ENCODE results near the gene CCDC60.
A peak's percentile ranks its signal among the peaks of the same experiment; 100 is the strongest.

CCDC60 gene

DNA sequence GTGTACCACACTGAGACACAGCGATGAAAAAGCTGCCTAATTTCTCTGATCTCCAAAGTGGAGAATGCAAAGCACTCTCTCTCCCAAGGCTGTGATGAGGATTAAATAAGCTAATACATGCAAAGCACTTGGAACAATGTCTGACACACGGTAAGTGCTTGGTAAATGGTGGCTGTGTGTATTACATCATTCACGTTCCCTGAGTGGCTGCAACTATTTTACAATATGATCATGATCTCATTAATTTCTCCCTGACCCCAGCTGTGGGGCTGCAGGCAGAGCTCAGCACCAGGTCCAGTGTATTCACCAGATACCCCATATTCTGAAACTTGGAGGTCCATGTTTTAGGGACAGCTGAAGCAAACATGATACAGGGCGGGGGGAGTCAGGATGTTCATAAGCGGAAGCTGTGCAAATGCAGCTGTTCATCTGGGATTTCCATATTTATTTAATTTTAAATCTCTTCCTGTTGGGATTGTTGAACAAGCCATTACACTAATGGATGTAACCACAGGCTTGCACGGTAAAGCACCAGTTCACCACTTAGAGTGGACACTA, 106.4 kb downstream of the CCDC60 start:
- no peak for DNase-seq
- Histone ChIP-seq H2BK12ac (ENCODE audit: low read length) (no peak overlapping the region), H3K23ac (ENCODE audit: low read length) (no peak overlapping the region), H3K4ac (ENCODE audit: low read depth, low read length) (no peak overlapping the region), H2BK120ac (ENCODE audit: insufficient read depth, low read length, poor library complexity) (no peak overlapping the region), H3K9ac (ENCODE audit: low read length) (no peak overlapping the region), H3K79me1 (ENCODE audit: low read length) (no peaks in the 10 kb centered on the region), H3K4me3 (ENCODE audit: low read depth, low read length) (no peak overlapping the region), H2AK5ac (ENCODE audit: low read length) (no peak overlapping the region), H4K12ac (ENCODE audit: low read depth, low read length) (no peak overlapping the region), H3K9me3 (ENCODE audit: insufficient read depth, low read depth, low read length) (no peaks in the 10 kb centered on the region), H2BK5ac (ENCODE audit: low read depth, low read length, poor library complexity) (no peak overlapping the region), H2AFZ (ENCODE audit: insufficient read depth, low read length, poor library complexity) (no peak overlapping the region), H4K8ac (ENCODE audit: low read depth, low read length) (no peak overlapping the region), H3K4me1 (ENCODE audit: control insufficient read depth in 1 of 2, insufficient read depth in 2 of 2, low read length in 2 of 2) (no peaks in the 10 kb centered on the region), H3K27ac (ENCODE audit: low read depth, low read length) (no peak overlapping the region), H3K79me2 (ENCODE audit: control insufficient read depth, insufficient read depth, low read length, poor library complexity) (no peaks in the 10 kb centered on the region), H3K18ac (ENCODE audit: low read length) (no peak overlapping the region), H3K4me2 (ENCODE audit: low read length) (no peak overlapping the region), H3K36me3 (ENCODE audit: control insufficient read depth in 1 of 2, insufficient read depth in 2 of 2, low read length in 2 of 2) (no peaks in the 10 kb centered on the region), H4K91ac (ENCODE audit: low read depth, low read length) (no peak overlapping the region), H3K27me3 (ENCODE audit: insufficient read depth, low read length) (no peaks in the 10 kb centered on the region), H3K14ac (ENCODE audit: low read length) (no peak overlapping the region)
- no CpG with 5 or more reads among the region's 6 CpGs for WGBS (ENCODE audit: extremely low coverage, insufficient coverage, insufficient read length)

DNA sequence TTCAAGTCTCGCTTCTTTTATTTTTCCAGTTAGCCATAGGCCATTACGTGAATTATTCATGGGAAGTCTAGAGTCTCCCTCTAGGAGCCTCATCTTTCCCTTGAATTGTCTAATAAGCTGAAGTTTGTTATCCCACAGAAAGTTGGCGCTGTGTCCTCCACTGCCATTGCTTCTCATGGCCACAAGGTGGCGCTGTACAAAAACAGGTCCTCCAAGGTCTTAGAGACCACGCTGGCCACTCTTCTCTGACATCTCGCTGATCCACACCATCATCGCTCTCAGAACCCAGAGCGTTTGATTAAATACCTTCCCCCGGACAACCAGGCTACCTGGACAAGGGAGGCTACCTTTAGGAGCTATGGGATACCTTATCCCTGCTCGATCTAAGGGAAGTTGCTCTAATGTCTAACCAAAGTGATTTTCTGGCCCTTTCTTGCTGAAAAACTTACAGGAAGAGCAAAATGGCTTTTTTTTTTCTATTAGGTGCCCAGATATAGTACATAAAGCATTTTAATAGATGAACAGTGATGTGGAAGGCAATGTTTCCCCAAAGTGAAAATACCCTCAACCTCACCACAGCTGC, 110.0 kb downstream of the CCDC60 start:
- H3K9me3 ChIP-seq (ENCODE audit: insufficient read depth, low read depth, low read length), result no peaks in the 10 kb centered on the region
- no peak overlapping the region for H4K91ac ChIP-seq (ENCODE audit: low read depth, low read length)
- peak; percentile 61 to 89 for DNase-seq
- no peak overlapping the region for H3K18ac ChIP-seq (ENCODE audit: low read length)
- H3K27me3 ChIP-seq (ENCODE audit: insufficient read depth, low read length), result no peaks in the 10 kb centered on the region
- no peaks in the 10 kb centered on the region for H3K4me1 ChIP-seq (ENCODE audit: control insufficient read depth in 1 of 2, insufficient read depth in 2 of 2, low read length in 2 of 2)
- H2AK5ac ChIP-seq (ENCODE audit: low read length), result no peak overlapping the region
- no peaks in the 10 kb centered on the region for H3K79me2 ChIP-seq (ENCODE audit: control insufficient read depth, insufficient read depth, low read length, poor library complexity)
- no peak overlapping the region for H2AFZ ChIP-seq (ENCODE audit: insufficient read depth, low read length, poor library complexity)
- no peak overlapping the region for H2BK12ac ChIP-seq (ENCODE audit: low read length)
- H2BK5ac ChIP-seq (ENCODE audit: low read depth, low read length, poor library complexity), result no peak overlapping the region
- H3K36me3 ChIP-seq (ENCODE audit: control insufficient read depth in 1 of 2, insufficient read depth in 2 of 2, low read length in 2 of 2), result no peaks in the 10 kb centered on the region
- H3K79me1 ChIP-seq (ENCODE audit: low read length), result no peaks in the 10 kb centered on the region
- H4K12ac ChIP-seq (ENCODE audit: low read depth, low read length), result no peak overlapping the region
- no peak overlapping the region for H3K4me3 ChIP-seq (ENCODE audit: low read depth, low read length)
- WGBS (ENCODE audit: extremely low coverage, insufficient coverage, insufficient read length), result no CpG with 5 or more reads among the region's 10 CpGs
- H3K9ac ChIP-seq (ENCODE audit: low read length), result no peak overlapping the region
- no peak overlapping the region for H3K23ac ChIP-seq (ENCODE audit: low read length)
- no peak overlapping the region for H3K4ac ChIP-seq (ENCODE audit: low read depth, low read length)
- H3K4me2 ChIP-seq (ENCODE audit: low read length), result peak overlapping the region; percentile 19
- no peak overlapping the region for H3K27ac ChIP-seq (ENCODE audit: low read depth, low read length)
- no peak overlapping the region for H4K8ac ChIP-seq (ENCODE audit: low read depth, low read length)
- no peak overlapping the region for H3K14ac ChIP-seq (ENCODE audit: low read length)
- no peak overlapping the region for H2BK120ac ChIP-seq (ENCODE audit: insufficient read depth, low read length, poor library complexity)

DNA sequence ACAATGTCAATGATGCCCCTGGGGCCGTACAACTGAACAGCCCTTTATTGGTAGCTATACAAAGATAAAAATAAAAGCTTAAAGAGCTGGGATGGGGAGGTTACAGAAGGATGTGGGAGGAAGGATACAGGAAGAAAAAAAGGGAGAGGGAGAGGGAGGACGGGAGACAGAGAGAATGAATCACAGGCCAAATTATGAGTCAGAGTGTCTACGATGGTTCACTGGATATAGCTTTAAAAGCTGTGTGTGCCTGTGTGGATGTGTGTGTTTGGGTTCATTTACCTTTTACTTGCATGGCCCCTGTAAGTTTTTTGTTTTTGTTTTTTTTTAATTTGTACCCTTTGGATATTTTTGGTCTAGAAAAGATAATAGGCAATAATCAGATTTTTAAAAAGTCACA, 111.9 kb downstream of the CCDC60 start:
- Histone ChIP-seq H3K14ac (ENCODE audit: low read length) (no peak overlapping the region), H3K4ac (ENCODE audit: low read depth, low read length) (no peak overlapping the region), H3K27me3 (ENCODE audit: insufficient read depth, low read length) (no peaks in the 10 kb centered on the region), H3K4me1 (ENCODE audit: control insufficient read depth in 1 of 2, insufficient read depth in 2 of 2, low read length in 2 of 2) (no peaks in the 10 kb centered on the region), H3K4me2 (ENCODE audit: low read length) (no peak overlapping the region), H3K27ac (ENCODE audit: low read depth, low read length) (no peak overlapping the region), H2BK120ac (ENCODE audit: insufficient read depth, low read length, poor library complexity) (no peak overlapping the region), H2BK5ac (ENCODE audit: low read depth, low read length, poor library complexity) (no peak overlapping the region), H3K36me3 (ENCODE audit: control insufficient read depth in 1 of 2, insufficient read depth in 2 of 2, low read length in 2 of 2) (no peaks in the 10 kb centered on the region), H2AFZ (ENCODE audit: insufficient read depth, low read length, poor library complexity) (no peak overlapping the region), H4K8ac (ENCODE audit: low read depth, low read length) (no peak overlapping the region), H2BK12ac (ENCODE audit: low read length) (no peak overlapping the region), H3K9me3 (ENCODE audit: insufficient read depth, low read depth, low read length) (no peaks in the 10 kb centered on the region), H4K91ac (ENCODE audit: low read depth, low read length) (no peak overlapping the region), H3K18ac (ENCODE audit: low read length) (no peak overlapping the region), H2AK5ac (ENCODE audit: low read length) (no peak overlapping the region), H3K9ac (ENCODE audit: low read length) (no peak overlapping the region), H3K79me2 (ENCODE audit: control insufficient read depth, insufficient read depth, low read length, poor library complexity) (no peaks in the 10 kb centered on the region), H3K23ac (ENCODE audit: low read length) (no peak overlapping the region), H4K12ac (ENCODE audit: low read depth, low read length) (no peak overlapping the region), H3K4me3 (ENCODE audit: low read depth, low read length) (no peak overlapping the region), H3K79me1 (ENCODE audit: low read length) (no peaks in the 10 kb centered on the region)
- peak in 1 of 2 donors; percentile 24 for DNase-seq
- no CpG with 5 or more reads among the region's 3 CpGs for WGBS (ENCODE audit: extremely low coverage, insufficient coverage, insufficient read length)

DNA sequence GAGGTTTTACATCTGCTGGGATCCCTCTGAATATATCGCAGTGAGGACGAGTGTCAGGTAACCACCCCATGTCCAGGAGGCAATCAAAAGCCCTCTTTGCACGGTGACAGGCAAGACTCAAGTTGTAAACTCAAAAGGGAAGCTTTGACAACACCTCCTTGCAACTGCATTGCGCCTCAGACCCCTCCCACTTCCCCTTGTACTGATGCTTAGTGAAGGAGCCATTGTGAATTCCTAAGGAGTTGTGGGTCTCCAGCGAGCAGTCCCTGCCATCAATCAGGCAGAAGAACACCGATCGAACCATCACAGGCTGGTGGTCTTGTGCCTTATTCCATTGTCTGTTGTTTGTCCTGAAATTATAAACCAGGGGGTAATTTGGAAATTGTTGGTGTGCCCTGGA, 112.6 kb downstream of the CCDC60 start:
- no peaks in the 10 kb centered on the region for H3K9me3 ChIP-seq (ENCODE audit: insufficient read depth, low read depth, low read length)
- H2BK12ac ChIP-seq (ENCODE audit: low read length), result no peak overlapping the region
- no peak overlapping the region for H3K9ac ChIP-seq (ENCODE audit: low read length)
- H3K18ac ChIP-seq (ENCODE audit: low read length), result no peak overlapping the region
- H3K36me3 ChIP-seq (ENCODE audit: control insufficient read depth in 1 of 2, insufficient read depth in 2 of 2, low read length in 2 of 2), result no peaks in the 10 kb centered on the region
- H3K27me3 ChIP-seq (ENCODE audit: insufficient read depth, low read length), result no peaks in the 10 kb centered on the region
- H4K8ac ChIP-seq (ENCODE audit: low read depth, low read length), result no peak overlapping the region
- H3K4me2 ChIP-seq (ENCODE audit: low read length), result no peak overlapping the region
- H3K4ac ChIP-seq (ENCODE audit: low read depth, low read length), result no peak overlapping the region
- no peak overlapping the region for H3K27ac ChIP-seq (ENCODE audit: low read depth, low read length)
- H2AFZ ChIP-seq (ENCODE audit: insufficient read depth, low read length, poor library complexity), result no peak overlapping the region
- no peaks in the 10 kb centered on the region for H3K79me1 ChIP-seq (ENCODE audit: low read length)
- no peak overlapping the region for H4K12ac ChIP-seq (ENCODE audit: low read depth, low read length)
- H3K79me2 ChIP-seq (ENCODE audit: control insufficient read depth, insufficient read depth, low read length, poor library complexity), result no peaks in the 10 kb centered on the region
- H3K4me3 ChIP-seq (ENCODE audit: low read depth, low read length), result no peak overlapping the region
- H3K23ac ChIP-seq (ENCODE audit: low read length), result no peak overlapping the region
- H2AK5ac ChIP-seq (ENCODE audit: low read length), result no peak overlapping the region
- no peak overlapping the region for H4K91ac ChIP-seq (ENCODE audit: low read depth, low read length)
- no peak overlapping the region for H3K14ac ChIP-seq (ENCODE audit: low read length)
- H2BK5ac ChIP-seq (ENCODE audit: low read depth, low read length, poor library complexity), result no peak overlapping the region
- H3K4me1 ChIP-seq (ENCODE audit: control insufficient read depth in 1 of 2, insufficient read depth in 2 of 2, low read length in 2 of 2), result no peaks in the 10 kb centered on the region
- WGBS (ENCODE audit: extremely low coverage, insufficient coverage, insufficient read length), result no CpG with 5 or more reads among the region's 7 CpGs
- DNase-seq, result no peak
- no peak overlapping the region for H2BK120ac ChIP-seq (ENCODE audit: insufficient read depth, low read length, poor library complexity)
